DOHH2 (cell line): ENCODE data around the gene CDK17.

ENCODE experiments used
- H3F3A ChIP-seq: fragments of 200-600 bp; sonication (generic), shearing (Covaris generic); 2 replicates; pipeline ENCODE4 v1.6.0; 2016; ENCODE audit warnings: antibody characterized with exemption, mild to moderate bottlenecking; ENCODE audit not compliant: control insufficient read depth, insufficient read depth
- H3K27ac ChIP-seq: fragments of 200-600 bp; sonication (generic); 2 replicates; pipeline ENCODE4 v1.5.1; 2014; ENCODE audit warnings: low read depth, mild to moderate bottlenecking, low read length, moderate library complexity
- H3K27me3 ChIP-seq: fragments of 200-600 bp; sonication (generic); 2 replicates; pipeline ENCODE4 v1.6.1; 2014; ENCODE audit warnings: mild to moderate bottlenecking, low read length, mixed read lengths; ENCODE audit not compliant: control insufficient read depth
- H3K36me3 ChIP-seq: fragments of 200-600 bp; sonication (generic); 2 replicates; pipeline ENCODE4 v1.6.1; 2014; ENCODE audit warnings: mild to moderate bottlenecking, low read length, moderate library complexity, mixed read lengths; ENCODE audit not compliant: control insufficient read depth
- H3K4me1 ChIP-seq: fragments of 200-600 bp; sonication (generic); 2 replicates; pipeline ENCODE4 v1.6.1; 2014; ENCODE audit warnings: mild to moderate bottlenecking, low read length, mixed read lengths; ENCODE audit not compliant: control insufficient read depth
- H3K4me2 ChIP-seq: fragments of 200-600 bp; sonication (generic); 2 replicates; pipeline ENCODE4 v1.6.0; 2014; ENCODE audit warnings: mild to moderate bottlenecking, low read length, moderate library complexity
- H3K4me3 ChIP-seq: fragments of 200-600 bp; sonication (generic); 2 replicates; pipeline ENCODE4 v1.5.1; 2014; ENCODE audit warnings: mild to moderate bottlenecking, low read length, mixed read lengths
- H3K79me2 ChIP-seq: fragments of 200-600 bp; sonication (generic); 2 replicates; pipeline ENCODE4 v1.6.1; 2014; ENCODE audit warnings: mild to moderate bottlenecking, low read length, mixed read lengths; ENCODE audit not compliant: control insufficient read depth
- H3K9me2 ChIP-seq: fragments of 200-600 bp; sonication (generic); replicated peaks from 2 replicates; pipeline ENCODE4 v1.6.1; 2014; ENCODE audit warnings: mild to moderate bottlenecking, low read length, mixed read lengths; ENCODE audit not compliant: control insufficient read depth
- H3K9me3 ChIP-seq: fragments of 200-600 bp; sonication (generic); 2 replicates; pipeline ENCODE4 v1.6.1; 2014; ENCODE audit warnings: antibody characterized with exemption, low read length, mixed read lengths; ENCODE audit not compliant: control insufficient read depth, insufficient read depth
- H4K20me1 ChIP-seq: fragments of 200-600 bp; sonication (generic); 2 replicates; pipeline ENCODE4 v1.6.0; 2014; ENCODE audit warnings: low read depth, mild to moderate bottlenecking, antibody characterized with exemption, low read length, moderate library complexity; ENCODE audit not compliant: control insufficient read depth, insufficient read depth
- EZH2phosphoT487 ChIP-seq: fragments of 200-600 bp; sonication (generic); IDR thresholded peaks from 2 replicates; pipeline ENCODE4 v1.6.1; 2017; ENCODE audit warnings: borderline replicate concordance, mild to moderate bottlenecking, antibody characterized with exemption, low read length, moderate library complexity, mixed read lengths
- TF ChIP-seq, protein P1 (sequence below): fragments of 200-600 bp; sonication (generic); IDR thresholded peaks from one replicate; pipeline ENCODE4 v1.5.1; 2014; ENCODE audit warnings: antibody characterized with exemption, mild to moderate bottlenecking, low read depth, low read length; ENCODE audit not compliant: poor library complexity, severe bottlenecking

The CDK17 gene

DNA sequence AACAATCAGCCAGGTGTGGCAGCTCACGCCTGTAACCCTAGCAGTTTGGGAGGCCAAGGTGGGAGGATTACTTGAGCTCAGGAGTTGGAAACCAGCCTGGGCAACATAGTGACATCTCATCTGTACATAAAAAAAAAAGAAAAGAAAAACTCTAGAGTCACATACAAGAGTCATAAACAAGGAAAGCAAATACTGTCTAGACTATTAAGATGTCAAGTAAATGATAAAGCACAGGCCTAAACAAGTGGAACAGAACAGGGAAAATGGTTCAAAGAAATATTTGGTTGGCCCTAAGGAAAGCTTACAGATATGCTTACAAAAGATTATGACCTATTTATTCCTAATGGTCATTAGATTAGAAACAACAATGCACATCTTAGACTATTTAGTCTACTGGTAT lies 12.3 kb downstream of the CDK17 start:
- peaks cover 56% of the 10 kb centered on the region for H3K4me1 ChIP-seq
- no peaks in the 10 kb centered on the region for H4K20me1 ChIP-seq
- no peaks in the 10 kb centered on the region for H3K9me3 ChIP-seq
- H3K36me3 ChIP-seq, result 0 out of 2 replicates have a peak, but pooled peaks cover 2% of the 10 kb centered on the region
- no peaks in the 10 kb centered on the region for H3K9me2 ChIP-seq
- H3K27me3 ChIP-seq, result no peaks in the 10 kb centered on the region
- H3K27ac ChIP-seq, result peak overlapping the region; percentile 65
- TF ChIP-seq, protein P1, sequence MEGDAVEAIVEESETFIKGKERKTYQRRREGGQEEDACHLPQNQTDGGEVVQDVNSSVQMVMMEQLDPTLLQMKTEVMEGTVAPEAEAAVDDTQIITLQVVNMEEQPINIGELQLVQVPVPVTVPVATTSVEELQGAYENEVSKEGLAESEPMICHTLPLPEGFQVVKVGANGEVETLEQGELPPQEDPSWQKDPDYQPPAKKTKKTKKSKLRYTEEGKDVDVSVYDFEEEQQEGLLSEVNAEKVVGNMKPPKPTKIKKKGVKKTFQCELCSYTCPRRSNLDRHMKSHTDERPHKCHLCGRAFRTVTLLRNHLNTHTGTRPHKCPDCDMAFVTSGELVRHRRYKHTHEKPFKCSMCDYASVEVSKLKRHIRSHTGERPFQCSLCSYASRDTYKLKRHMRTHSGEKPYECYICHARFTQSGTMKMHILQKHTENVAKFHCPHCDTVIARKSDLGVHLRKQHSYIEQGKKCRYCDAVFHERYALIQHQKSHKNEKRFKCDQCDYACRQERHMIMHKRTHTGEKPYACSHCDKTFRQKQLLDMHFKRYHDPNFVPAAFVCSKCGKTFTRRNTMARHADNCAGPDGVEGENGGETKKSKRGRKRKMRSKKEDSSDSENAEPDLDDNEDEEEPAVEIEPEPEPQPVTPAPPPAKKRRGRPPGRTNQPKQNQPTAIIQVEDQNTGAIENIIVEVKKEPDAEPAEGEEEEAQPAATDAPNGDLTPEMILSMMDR, result no peak
- TF ChIP-seq EZH2phosphoT487, result no peak
- peaks cover 98% of the 10 kb centered on the region for H3K79me2 ChIP-seq
- H3K4me3 ChIP-seq, result peak overlapping the region; percentile 2
- H3K4me2 ChIP-seq, result peak overlapping the region; percentile 41
- H3F3A ChIP-seq, result peaks cover 15% of the 10 kb centered on the region

- Histone ChIP-seq H3K27ac (peak overlapping the region; percentile 65), H3K79me2 (peaks cover 98% of the 10 kb centered on the region), H3F3A (peaks cover 15% of the 10 kb centered on the region), H3K9me2 (no peaks in the 10 kb centered on the region), H3K4me3 (0 out of 2 replicates have a peak overlapping the region, but pooled peaks have one; percentile 10), H4K20me1 (no peaks in the 10 kb centered on the region), H3K9me3 (no peaks in the 10 kb centered on the region), H3K4me2 (peak overlapping the region; percentile 40), H3K36me3 (0 out of 2 replicates have a peak, but pooled peaks cover 2% of the 10 kb centered on the region), H3K27me3 (no peaks in the 10 kb centered on the region), H3K4me1 (peaks cover 65% of the 10 kb centered on the region)
- TF ChIP-seq, protein P1, result no peak
- TF ChIP-seq EZH2phosphoT487, result no peak
Measured at GRCh38 chr12:96386794-96387193, 13.4 kb downstream of the CDK17 start.

DNA sequence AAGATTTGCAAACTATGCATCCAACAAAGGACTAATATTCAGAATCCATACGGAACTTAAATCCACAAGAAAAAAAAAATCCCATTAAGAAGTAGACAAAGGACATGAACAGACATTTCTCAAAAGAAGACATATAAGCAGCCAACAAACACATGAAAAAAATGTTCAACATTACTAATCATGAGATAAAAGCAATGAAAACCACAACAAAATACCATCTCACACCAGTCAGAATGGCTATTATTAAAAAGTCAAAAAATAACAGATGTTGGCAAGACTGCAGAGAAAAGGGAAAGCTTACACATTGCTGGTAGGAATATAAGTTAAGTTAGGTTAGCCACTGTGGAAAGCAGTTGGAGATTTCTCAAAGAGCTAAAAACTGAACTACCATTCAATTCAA lies 16.2 kb downstream of the CDK17 start:
- 0 out of 2 replicates have a peak, but pooled peaks cover 2% of the 10 kb centered on the region for H3K36me3 ChIP-seq
- no peak overlapping the region for H3K27ac ChIP-seq
- H3K4me2 ChIP-seq, result no peak overlapping the region
- no peaks in the 10 kb centered on the region for H3K9me2 ChIP-seq
- no peaks in the 10 kb centered on the region for H4K20me1 ChIP-seq
- H3K4me3 ChIP-seq, result no peak overlapping the region
- H3F3A ChIP-seq, result peaks cover 18% of the 10 kb centered on the region
- no peak for TF ChIP-seq EZH2phosphoT487
- TF ChIP-seq, protein P1, result no peak
- H3K4me1 ChIP-seq, result peaks cover 76% of the 10 kb centered on the region
- peaks cover 98% of the 10 kb centered on the region for H3K79me2 ChIP-seq
- H3K27me3 ChIP-seq, result no peaks in the 10 kb centered on the region
- H3K9me3 ChIP-seq, result no peaks in the 10 kb centered on the region
